Colonic mucosa (tissue), 4 donors: ENCODE data around the gene PLA2G4F. TPM values are rescaled to one million over a fixed set of nuclear protein-coding genes. Genes with fewer than 3 reads are reported as not detected.

Experiments
- DNase-seq: peaks from one replicate; pipeline ENCODE4 v3.0.0-alpha.2; 2020
- H3K27ac ChIP-seq: fragments of 200-600 bp; one replicate; pipeline ENCODE4 v1.8.0; 2021
- H3K27me3 ChIP-seq: fragments of 200-600 bp; one replicate; pipeline ENCODE4 v1.8.0; 2021
- H3K36me3 ChIP-seq: fragments of 200-600 bp; one replicate; pipeline ENCODE4 v1.8.0; 2021
- H3K4me1 ChIP-seq: fragments of 200-600 bp; one replicate; pipeline ENCODE4 v1.8.0; 2021; ENCODE audit warnings: mild to moderate bottlenecking
- H3K4me3 ChIP-seq: fragments of 200-600 bp; one replicate; pipeline ENCODE4 v1.8.0; 2021
- H3K9ac ChIP-seq, 2 donors: one replicate each; pipeline ENCODE4 v1.7.0; 2013; ENCODE audit warnings: control low read depth in 2 of 2, low read depth in 2 of 2, low read length in 2 of 2
- H3K9me3 ChIP-seq: fragments of 200-600 bp; one replicate; pipeline ENCODE4 v1.8.0; 2021
- intact Hi-C: fragments of 100-400 bp; cut with DNase I; formaldehyde crosslinking; loops from one replicate; pipeline ENCODE4 v1.14.1; 2022
- total RNA-seq, 2 donors: library from RNA; stranded (reverse); fragmentation: NEBNext Ultra II Directional in 1 of 2; extraction: Animal tissue kit (Norgen Biotek cat#: 25700) in 1 of 2; gene quantifications; one replicate each; pipeline ENCODE4 v1.2.1, GENCODE V29; 2021
- TF ChIP-seq, protein P1 (sequence below): fragments of 200-600 bp; IDR thresholded peaks from one replicate; pipeline ENCODE4 v1.8.0; 2022; ENCODE audit warnings: antibody characterized with exemption, mild to moderate bottlenecking
- donor health status: healthy.
- donor health status: DM: no; HTN: no; CAD: no.
- donor health status: DM: no; HTN: no; CAD: no.

Gene PLA2G4F
- total RNA-seq, 2 donors from 2014 or later: 27.7 to 30.2 TPM

GRCh38 chr15:42147431-42147735 is 9.1 kb downstream of the PLA2G4F start:
- H3K4me3 ChIP-seq: no peak overlapping the region
- H3K9me3 ChIP-seq: no peaks in the 10 kb centered on the region
- H3K4me1 ChIP-seq: no peaks in the 10 kb centered on the region
- TF ChIP-seq, protein P1, sequence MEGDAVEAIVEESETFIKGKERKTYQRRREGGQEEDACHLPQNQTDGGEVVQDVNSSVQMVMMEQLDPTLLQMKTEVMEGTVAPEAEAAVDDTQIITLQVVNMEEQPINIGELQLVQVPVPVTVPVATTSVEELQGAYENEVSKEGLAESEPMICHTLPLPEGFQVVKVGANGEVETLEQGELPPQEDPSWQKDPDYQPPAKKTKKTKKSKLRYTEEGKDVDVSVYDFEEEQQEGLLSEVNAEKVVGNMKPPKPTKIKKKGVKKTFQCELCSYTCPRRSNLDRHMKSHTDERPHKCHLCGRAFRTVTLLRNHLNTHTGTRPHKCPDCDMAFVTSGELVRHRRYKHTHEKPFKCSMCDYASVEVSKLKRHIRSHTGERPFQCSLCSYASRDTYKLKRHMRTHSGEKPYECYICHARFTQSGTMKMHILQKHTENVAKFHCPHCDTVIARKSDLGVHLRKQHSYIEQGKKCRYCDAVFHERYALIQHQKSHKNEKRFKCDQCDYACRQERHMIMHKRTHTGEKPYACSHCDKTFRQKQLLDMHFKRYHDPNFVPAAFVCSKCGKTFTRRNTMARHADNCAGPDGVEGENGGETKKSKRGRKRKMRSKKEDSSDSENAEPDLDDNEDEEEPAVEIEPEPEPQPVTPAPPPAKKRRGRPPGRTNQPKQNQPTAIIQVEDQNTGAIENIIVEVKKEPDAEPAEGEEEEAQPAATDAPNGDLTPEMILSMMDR: no peak
- no peaks in the 10 kb centered on the region for H3K36me3 ChIP-seq
- H3K27ac ChIP-seq: no peak overlapping the region
- intact Hi-C loops: no loop called here
- no peak overlapping the region for H3K9ac ChIP-seq
- H3K27me3 ChIP-seq: no peaks in the 10 kb centered on the region
- no peak for DNase-seq

GRCh38 chr15:42146551-42147430 is 9.6 kb downstream of the PLA2G4F start:
- Histone ChIP-seq H3K4me1 (no peaks in the 10 kb centered on the region), H3K9ac (no peak overlapping the region), H3K36me3 (no peaks in the 10 kb centered on the region), H3K4me3 (no peak overlapping the region), H3K9me3 (no peaks in the 10 kb centered on the region), H3K27me3 (no peaks in the 10 kb centered on the region), H3K27ac (no peak overlapping the region)
- intact Hi-C loops: no loop called here
- TF ChIP-seq, protein P1: no peak
- no peak for DNase-seq

DNA sequence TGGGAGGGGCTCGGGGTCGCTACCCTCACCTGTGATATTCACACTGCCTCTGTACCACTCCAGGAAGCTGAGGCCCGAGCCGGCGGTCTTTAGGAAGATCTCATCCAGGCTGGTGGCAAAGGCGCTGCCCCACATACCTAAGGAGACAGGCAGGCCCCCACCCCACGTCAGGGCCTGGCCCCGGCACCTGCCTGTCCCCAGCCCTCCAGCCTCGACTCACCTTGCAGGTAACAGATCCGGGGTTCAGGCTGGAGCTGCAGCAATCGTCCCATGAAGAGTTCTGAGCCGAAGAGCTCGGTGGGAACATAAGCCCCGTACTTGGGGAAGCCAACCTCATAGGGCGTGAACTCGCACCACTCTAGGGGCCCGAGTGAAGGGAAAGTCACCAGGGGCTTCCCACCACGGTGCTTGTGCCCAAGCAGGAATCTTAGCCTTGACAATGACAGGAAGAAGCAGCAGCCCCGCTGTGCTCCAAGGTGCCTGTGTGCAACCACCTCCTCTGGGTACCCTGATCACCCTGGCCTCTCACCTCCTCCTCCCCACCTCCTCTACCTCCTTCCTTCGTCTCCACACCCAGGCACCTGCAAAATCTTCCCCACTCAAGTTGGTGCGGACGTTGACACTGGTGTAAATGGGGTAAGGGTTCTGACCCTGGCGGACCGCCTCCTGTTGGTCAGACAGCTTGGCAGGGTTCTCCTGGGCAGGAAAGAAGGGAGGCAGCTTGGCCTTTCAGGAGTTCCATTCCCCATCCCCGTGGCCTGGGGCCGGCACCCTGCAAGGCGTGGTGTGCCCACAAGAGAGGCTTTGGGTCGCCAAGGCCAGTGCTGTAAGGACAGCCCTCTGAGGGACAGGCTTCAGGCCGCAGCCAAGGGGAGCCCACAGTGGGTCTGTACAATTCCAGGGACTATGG is 10.6 kb downstream of the PLA2G4F start:
- intact Hi-C loops: no loop called here
- no peaks in the 10 kb centered on the region for H3K27me3 ChIP-seq
- H3K4me1 ChIP-seq: no peaks in the 10 kb centered on the region
- H3K27ac ChIP-seq: no peak overlapping the region
- DNase-seq: no peak
- no peak overlapping the region for H3K4me3 ChIP-seq
- H3K9ac ChIP-seq: no peak overlapping the region
- TF ChIP-seq, protein P1: no peak
- no peaks in the 10 kb centered on the region for H3K9me3 ChIP-seq
- no peaks in the 10 kb centered on the region for H3K36me3 ChIP-seq

GRCh38 chr15:42144841-42145375 is 11.5 kb downstream of the PLA2G4F start:
- H3K27me3 ChIP-seq: no peaks in the 10 kb centered on the region
- no peak for DNase-seq
- H3K9me3 ChIP-seq: no peaks in the 10 kb centered on the region
- H3K36me3 ChIP-seq: no peaks in the 10 kb centered on the region
- no peaks in the 10 kb centered on the region for H3K4me1 ChIP-seq
- no peak overlapping the region for H3K9ac ChIP-seq
- no peak overlapping the region for H3K27ac ChIP-seq
- intact Hi-C loops: no loop called here
- no peak overlapping the region for H3K4me3 ChIP-seq
- TF ChIP-seq, protein P1: no peak

DNA sequence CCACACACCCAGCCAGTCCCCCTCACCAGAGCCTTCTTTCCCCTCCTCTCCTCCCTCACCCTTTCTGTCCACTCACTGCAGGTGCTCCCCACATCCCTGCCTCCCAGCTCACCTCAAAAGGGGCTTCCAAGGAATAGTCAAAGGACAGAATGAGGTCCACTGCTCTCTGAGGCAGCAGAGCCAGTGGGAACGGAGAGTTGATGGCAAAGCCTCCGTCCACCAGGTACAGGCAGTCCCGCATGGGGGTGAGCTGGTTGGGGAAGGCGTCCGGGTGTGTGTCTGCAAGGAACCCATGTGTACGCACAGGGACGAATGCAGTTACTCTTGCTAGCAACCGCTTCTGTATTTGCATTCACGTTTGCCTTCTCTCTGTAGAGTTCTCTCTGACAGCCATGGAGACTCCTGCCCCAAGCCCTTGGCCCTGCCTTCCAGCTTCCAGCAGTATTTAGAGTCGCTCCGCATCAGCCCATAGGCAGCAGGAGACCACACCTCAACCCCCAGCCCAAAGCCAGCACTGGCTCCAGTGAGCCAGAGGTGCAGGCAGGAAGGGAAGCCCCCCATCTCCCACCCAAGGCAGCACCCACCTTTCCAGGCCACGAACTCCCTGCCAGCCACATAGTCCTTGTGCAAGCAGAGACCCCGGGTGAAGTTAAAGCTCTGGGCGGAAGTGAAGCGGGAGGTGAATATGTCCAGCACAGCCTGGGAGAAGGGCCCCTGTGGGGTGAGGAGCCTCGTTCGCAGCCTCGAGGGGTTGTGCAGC is 12.4 kb downstream of the PLA2G4F start:
- Histone ChIP-seq H3K4me3 (no peak overlapping the region), H3K9me3 (no peaks in the 10 kb centered on the region), H3K27me3 (no peaks in the 10 kb centered on the region), H3K27ac (no peak overlapping the region), H3K9ac (no peak overlapping the region), H3K4me1 (no peaks in the 10 kb centered on the region), H3K36me3 (no peaks in the 10 kb centered on the region)
- intact Hi-C loops: no loop called here
- no peak for DNase-seq
- TF ChIP-seq, protein P1: no peak
